ENCODE data around the gene MAPK4.
"Not testable (repeated sequence)": the region's sequence is repeated elsewhere in the genome, so short reads cannot be mapped to it uniquely, and the experiment has no call there.

The MAPK4 gene

GRCh38 chr18:50578030-50578429 is 18.1 kb downstream of the MAPK4 start:
- DNase-seq: no peak

GRCh38 chr18:50578651-50579050 is 18.8 kb downstream of the MAPK4 start:
- peak; percentile 62 for DNase-seq

GRCh38 chr18:50579061-50579774 is 19.3 kb downstream of the MAPK4 start:
- DNase-seq: no peak

DNA sequence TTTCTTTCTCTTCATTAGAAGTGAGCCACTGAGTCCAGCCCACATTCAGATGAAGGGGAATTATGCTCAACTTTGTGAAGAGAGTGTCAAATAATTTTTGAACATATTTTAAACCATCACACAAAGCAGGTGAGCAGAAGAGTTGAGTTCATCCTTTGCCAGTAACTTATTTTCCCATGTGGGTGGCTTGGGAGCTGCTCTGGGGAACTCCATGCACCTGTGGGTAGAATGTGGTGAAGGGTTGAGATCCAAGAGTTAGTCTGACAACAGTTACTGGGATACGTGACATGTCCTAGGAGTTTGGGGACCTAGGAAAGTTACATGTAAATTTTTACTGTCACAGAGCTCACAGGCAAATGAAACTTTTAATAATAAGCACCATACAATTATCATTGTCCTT is 21.6 kb downstream of the MAPK4 start:
- DNase-seq: no peak

DNA sequence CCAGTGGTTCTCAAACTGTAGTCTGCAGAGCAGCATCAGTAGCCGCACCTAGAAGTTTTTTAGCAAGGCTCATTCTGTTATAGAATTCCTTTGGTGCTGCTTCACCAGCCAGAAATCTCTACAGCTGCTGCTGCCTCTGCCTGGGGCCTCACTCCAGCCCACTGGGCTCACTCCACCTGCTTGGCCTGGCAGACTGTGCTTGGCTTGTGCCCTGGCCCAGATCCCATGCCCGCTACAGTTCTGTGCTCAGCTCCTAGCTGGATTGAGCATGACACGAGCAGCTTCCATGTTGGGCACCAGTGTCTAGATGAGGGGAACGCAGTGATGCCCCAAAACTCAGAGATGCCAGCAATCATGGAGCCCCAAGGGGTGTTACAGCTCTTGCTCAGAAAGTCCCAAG is 22.6 kb downstream of the MAPK4 start:
- no peak for DNase-seq

- no peak for DNase-seq
Observed at GRCh38 chr18:50586710-50587109, 26.8 kb downstream of the MAPK4 start.

DNA sequence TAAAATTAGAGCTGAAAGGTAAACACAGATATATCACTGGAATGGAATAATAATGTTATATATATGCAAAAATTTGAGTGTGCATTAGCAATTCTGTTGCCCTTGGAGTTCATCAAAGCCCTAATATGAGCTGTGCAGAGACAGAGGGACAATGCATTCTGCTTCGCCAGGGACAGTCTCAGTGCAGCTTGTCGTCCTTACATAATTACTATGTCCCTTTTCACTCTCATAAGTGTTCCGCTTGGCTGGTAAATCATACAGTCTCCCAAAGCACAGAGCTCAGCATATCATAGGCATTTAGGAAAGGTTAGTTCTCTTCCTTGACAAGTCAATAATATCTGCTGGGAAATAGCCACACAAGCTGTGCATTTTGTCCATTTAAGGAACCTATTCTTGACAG is 30.7 kb downstream of the MAPK4 start:
- no peak for DNase-seq

DNA sequence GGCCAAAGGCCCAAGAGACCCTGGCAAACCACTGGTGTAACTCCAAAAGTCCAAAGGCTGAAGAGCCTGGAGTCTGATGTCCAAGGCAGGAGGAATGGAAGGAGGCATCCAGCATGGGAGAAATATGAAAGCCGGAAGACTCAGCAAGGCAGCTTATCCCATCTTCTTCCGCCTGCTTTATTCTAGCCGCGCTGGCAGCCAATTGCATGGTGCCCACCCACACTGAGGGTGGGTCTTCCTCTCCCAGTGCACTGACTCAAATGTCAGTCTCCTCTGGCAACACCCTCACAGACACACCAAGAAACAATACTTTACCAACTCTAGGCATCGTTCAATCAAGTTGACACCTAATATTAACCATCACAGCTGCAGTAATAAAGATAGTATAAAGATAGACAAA is 34.1 kb downstream of the MAPK4 start:
- DNase-seq: no peak

DNA sequence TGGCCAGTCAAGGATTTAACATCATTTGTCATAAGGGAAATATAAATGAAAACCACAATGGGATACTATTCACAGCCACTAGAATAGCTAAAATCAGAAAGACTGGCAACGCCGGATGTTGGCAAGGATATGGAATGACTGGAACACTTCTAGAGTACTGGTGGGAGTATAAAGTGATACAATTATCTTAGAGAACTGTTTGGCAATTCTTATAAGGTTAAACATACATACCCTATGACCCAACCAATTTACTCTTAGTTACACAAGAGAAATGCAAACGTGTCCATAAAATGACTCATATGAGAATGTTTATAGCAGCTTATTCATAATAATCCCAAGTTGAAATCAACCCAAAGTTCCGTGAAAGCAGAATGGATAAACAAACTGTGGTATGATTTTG is 35.1 kb downstream of the MAPK4 start:
- DNase-seq: no peak

DNA sequence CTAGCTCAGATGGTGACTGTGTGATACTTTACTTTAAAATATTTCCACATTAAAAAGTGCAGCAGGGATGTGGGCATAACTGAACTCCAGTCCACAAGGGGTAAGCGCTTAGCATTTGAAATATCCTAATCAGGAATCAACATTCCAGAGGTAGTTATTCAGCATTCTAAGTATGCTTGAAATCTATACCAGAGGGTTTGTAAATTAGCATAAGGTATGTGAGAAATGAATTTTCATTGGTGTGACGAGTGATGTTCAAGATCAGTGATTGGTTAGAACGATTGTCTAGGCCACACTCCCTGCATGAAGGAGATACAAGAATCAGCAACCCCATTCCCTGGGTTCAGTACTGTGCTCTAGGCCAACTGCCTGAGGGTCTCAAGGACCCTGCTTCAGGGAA is 42.6 kb downstream of the MAPK4 start:
- no peak for DNase-seq

GRCh38 chr18:50606609-50607008 is 46.7 kb downstream of the MAPK4 start:
- no peak for DNase-seq

GRCh38 chr18:50607378-50607926 is 47.6 kb downstream of the MAPK4 start:
- no peak for DNase-seq

GRCh38 chr18:50609171-50609570 is 49.3 kb downstream of the MAPK4 start:
- DNase-seq: not testable (repeated sequence)

- DNase-seq: no peak
Observed at GRCh38 chr18:50610349-50610748, 50.5 kb downstream of the MAPK4 start.

- peak; percentile 84 for DNase-seq
Observed at GRCh38 chr18:50611529-50611941, 51.6 kb downstream of the MAPK4 start.

DNA sequence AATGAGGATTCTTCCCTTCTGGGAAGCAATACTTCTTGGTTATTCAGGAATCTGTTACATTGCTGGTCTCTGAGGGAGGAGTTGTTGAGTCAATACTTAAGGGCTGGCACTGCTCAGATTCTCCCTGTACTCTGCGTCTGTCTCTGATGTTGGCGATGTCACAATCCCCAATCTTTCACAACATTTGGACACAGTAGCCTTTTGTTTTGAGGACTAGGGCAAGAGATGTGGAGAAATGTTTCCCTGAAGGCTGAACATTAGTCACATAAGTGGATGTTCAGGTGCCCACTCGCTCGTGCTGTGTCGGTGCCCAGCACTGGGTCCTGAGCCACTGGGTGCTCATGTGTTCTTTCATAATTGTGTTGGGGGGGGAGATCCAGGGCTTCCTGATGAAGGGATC is 55.0 kb downstream of the MAPK4 start:
- peak; percentile 58 for DNase-seq

DNA sequence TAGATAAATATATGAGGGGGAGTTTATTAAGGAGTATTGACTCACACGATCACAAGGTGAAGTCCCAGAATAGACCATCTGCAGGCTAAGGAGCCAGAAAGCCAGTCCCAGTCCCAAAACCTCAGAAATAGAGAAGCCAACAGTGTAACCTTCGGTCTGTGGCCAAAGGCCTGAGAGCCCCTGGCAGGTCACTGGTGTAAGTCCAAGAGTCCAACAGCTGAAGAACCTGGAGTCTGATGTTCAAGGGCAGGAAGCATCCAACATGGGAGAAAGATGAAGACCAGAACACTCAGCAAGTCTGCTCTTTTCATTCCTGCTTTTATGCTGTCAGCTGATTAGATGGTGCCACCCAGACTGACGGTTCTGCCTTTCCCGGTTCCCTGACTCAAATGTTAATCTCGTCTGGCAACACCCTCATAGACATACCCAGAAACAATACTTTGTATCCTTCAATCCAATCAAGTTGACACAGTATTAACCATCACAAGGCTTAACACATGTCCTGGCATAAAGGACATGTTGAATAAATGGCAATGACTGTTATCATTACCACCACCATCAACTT is 56.7 kb downstream of the MAPK4 start:
- DNase-seq: no peak

- DNase-seq: no peak
Observed at GRCh38 chr18:50619861-50620275, 60.0 kb downstream of the MAPK4 start.

GRCh38 chr18:50620319-50620718 is 60.4 kb downstream of the MAPK4 start:
- no peak for DNase-seq

DNA sequence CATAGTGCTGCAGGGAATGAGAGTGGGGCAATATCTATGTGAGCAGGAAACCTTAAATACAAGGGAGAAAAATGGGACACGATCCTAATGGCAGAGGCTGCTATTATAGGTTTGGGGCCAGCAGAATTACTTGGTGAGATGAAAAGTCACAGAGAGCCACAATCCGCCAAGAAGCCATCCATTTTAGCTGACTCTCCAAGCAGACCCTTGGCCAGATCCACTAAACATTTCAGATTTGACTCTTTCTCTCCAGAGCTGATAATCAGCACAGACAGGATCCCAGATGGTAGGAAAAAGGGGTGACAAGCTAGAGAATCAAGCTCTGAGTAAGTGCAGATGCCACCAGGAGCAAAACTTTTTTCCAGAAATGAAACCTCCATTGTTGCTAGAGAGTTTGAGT is 61.5 kb downstream of the MAPK4 start:
- no peak for DNase-seq

GRCh38 chr18:50622320-50622719 is 62.4 kb downstream of the MAPK4 start:
- no peak for DNase-seq

DNA sequence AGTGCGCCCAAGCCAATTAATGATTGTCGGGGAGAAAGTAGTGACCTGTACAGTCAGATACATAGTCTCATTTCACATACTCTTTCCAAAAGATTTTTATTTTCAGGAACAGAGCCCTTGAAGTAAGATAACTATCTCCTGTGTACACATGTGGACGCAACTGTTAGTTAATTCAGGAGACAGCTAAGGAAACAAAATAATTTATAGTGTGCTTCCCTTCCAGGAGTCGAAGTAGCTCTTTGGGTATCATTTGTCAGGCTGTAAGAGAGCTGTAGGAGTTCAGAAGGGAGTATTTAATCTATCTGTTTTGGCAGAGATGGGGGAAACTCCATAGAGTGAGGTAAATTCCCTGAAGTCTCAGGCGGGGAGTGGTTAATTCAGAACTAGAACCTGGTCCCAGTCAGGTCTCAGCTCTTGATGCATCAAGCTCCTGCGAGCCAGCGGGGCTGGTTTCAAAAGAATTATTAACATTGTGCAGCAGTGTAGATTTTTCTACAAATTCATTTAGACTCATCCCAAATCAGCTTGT is 63.0 kb downstream of the MAPK4 start:
- no peak for DNase-seq

GRCh38 chr18:50623694-50624352 is 63.9 kb downstream of the MAPK4 start:
- DNase-seq: no peak

- DNase-seq: no peak
Observed at GRCh38 chr18:50624981-50625380, 65.1 kb downstream of the MAPK4 start.
